T-helper 2 cell treated with Interferon-gamma antibody and Interleukin-4, amounts not matched to agents 100 ng/mL and 5 ng/mL, for 36 hours (primary cell): ENCODE results near the gene RAD51B. TPM values are rescaled to one million over a fixed set of nuclear protein-coding genes. Genes with fewer than 3 reads are reported as not detected.

Experiments used
- intact Hi-C: fragments of 100-400 bp; cut with micrococcal nuclease; formaldehyde crosslinking; loops from one replicate; pipeline ENCODE4 v1.15.1; 2023
- total RNA-seq: library from RNA; stranded (reverse); gene quantifications from 2 replicates; pipeline ENCODE4 v1.2.3, GENCODE V29; 2022

RAD51B gene
- total RNA-seq, 1 donor from 2014 or later, result 31.7 TPM

DNA sequence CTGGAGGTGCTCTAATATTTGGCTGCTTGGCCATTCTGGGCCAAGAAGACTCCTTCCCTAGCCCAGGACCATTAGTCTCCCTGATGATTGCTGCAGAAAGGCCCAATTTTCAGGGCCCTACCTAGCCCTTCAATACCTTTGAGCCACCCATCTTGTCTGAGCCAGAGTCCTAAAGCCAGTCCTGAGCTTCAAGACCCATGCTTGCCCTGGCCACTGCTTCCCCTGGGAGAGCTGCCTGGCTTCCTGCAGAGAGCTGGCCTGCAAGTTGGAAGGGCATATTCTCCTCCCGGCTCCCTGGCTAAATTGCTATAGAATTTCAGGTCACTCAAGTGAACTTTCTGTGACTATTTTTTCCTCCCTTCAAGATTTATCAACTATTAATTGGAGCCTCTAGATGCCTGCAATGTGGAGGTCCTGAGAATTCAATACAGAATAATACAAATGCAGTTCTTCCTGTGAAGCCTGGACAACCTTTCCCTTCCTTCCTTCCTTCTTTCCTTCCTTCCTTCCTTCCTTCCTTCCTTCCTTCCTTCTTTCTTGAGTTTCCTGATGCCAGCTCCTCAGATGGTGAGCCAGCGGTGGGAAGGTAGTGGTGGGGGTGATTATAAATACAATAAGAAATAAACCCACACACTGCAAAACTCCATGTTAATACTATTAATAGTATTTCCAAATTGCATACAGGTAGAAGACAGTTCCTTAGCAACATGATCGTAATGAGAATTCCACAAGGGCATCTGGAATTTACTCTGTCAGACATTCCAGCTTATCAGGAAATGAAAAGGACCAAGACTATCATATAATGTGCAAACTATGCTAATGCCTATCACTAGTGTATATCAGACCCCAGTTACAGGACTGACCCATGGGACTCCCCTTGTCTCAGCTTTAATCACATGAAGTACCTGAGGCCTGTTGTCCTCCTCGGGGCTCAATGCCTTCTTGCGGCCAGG is 865.2 kb downstream of the RAD51B start:
- intact Hi-C loops, result loop anchor here (2.0 kb wide), 2 partner anchors 96 to 104 kb away; no protein-coding TSS in a partner anchor

DNA sequence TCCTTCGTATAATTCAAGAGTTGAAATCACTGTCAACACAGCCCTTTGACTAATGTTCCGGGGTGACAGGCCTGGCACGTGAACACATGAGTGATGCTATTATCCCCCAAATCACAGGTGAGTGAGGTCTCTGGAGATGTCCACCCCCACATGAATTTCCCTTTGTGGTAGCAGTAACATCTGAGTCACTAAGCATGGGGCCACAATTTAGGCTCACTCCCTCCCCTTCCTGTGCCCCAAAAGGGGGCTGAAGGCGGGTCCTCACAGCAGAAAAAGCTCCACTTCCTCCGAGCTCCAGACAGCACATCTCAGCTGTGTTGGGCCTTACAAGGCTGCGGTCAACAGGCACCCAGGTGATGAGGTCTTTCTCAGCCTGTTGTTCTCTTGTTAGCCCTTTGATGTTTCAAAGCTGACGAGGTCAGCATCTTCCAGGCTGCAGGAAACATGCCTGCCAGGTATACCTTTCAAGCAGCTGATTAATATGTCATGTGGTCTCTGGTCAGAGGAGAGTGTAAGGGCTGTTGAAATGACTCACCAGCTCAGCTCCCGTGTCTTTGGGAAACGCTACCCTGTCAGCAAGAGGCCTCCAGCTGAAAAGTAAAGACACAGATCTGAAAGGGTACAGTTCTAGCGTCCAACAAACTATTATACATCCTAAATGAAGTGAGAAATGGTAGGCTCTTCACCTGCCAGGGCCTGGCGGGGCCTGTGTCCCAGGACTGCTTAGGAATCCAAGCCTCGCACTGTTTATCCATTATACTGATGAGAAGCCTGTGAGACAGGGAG is 866.0 kb downstream of the RAD51B start:
- intact Hi-C loops, result loop anchor here (2.0 kb wide), 2 partner anchors 95 to 103 kb away; no protein-coding TSS in a partner anchor

DNA sequence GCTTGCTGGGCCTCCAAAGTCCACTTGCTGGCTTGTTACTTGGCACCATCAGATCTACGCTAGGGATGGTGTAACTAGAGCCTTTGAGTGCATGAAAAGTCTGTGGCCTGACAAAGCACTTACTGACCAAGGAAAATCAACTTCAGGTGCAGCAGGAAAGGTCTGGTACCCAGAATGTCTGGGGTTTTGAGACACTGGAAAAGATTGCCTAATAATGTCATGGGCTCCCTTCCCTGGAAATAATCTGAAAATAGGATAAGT is 866.6 kb downstream of the RAD51B start:
- intact Hi-C loops, result no loop called here

DNA sequence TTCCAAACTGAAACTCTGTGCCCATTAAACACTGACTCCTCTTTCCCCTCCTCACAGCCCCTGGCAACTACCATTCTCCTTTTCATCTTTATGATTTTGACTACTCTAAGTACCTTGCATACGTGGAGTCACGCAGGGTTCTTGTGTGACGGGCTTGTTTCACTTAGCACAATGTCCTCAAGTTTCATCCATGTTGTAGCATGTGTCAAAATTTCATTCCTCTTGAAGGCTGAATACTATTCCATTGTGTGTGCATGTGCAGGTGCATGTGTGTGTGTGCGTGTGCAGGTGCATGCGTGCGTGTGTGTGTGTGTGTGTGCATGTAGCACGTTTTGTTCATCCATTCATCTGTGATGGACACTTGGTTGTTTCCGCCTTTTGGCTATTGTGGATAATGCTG is 867.1 kb downstream of the RAD51B start:
- intact Hi-C loops, result no loop called here

DNA sequence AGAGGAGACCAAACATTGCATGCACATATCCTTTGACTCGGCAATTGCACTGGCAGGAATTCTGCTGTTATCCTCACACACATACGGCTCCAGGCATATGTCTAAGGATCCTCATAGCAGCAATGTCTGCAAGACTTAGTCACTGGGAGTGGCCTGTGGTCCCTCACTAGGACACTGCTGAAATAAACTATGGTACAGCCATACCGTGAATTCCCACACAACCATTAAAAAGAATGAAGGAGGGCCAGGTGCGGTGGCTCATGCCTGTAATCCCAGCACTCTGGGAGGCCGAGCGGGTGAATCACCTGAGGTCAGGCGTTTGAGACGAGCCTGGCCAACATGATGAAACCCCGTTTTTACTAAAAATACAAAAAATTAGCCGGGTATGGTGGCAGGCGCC is 868.2 kb downstream of the RAD51B start:
- intact Hi-C loops, result no loop called here

DNA sequence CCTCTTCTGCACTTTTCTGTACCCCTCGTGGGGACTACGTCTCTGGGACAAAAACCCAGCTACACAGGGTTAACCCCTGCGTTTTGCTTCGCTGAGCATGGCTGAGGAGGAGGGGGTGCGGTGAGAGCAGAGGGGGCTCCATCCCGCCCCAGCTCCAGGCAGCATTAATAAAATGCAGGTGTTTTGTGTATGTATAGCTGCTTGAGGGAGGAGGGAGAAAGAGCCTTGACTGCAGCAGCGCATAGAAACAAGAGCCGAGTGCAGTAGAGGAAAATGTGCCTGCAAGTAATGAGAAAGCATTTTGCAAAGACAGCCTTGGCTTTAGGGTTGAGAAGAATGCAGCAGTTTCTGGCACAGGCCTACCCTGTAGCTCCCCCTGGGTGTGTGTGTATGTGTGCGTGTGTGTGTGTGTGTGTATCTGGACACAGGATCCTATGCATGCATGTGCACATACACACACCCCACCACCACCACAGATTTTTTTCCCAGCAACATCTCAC is 869.3 kb downstream of the RAD51B start:
- intact Hi-C loops, result no loop called here

DNA sequence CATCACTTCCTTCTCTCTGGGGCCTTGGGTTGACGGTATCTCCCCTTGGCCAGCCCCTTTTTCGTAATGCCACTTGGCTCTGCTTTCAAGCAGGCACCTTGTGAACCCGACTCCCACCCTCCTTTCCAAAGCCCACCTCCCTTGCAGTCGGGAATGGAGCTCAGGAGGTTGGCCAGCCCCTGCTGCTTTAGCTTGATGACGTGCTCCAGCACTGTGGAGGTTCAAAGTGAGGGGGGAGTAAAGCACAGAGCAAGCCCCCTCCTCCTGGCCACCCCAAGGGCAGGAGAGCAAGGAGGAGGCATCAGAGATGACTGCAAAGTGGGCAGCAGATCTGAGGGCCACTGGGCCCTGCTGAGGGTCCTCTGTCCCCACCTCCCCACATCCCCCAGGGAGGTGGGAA is 869.9 kb downstream of the RAD51B start:
- intact Hi-C loops, result no loop called here

DNA sequence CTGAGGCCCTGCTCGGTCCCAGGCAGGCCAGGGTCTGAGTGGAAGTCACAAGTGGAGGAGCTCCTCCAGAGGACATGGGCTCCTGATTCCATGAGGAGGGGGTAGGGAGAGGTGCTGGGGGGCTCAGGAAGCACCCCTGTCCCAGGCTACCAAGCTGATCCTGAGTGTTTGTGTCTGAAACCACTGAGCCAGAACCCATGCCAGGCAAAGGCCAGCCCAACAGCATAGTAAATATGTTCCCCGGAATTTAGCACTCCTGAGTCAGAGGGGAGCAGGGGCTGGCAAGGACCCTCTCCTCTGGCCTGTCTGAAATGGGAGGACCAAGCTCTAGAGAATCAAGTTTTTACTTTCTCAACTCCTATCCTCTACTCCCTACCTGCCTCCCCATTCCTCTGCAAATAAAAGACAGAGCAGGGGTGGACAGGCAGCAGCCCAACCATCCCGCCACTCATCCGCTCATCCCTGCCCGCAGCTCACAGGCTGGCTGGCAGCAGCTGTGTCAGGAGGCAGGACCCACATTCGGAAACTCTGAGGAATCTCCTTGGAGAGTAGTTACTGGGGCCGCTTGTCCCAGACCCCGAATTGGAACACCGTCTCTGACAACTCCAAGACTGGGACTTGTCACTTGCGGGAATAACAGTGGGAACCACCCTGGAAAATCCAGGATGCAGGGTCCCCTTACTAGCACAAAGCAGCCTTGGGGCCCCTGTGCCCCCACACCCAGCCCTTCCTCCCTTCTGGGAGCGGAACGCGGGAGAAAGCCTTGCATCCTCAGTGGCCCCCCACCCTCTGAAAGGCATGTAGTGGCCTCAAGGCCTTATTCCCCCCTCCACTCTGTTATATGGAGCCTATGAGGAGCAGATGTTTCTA is 870.7 kb downstream of the RAD51B start:
- intact Hi-C loops, result no loop called here

DNA sequence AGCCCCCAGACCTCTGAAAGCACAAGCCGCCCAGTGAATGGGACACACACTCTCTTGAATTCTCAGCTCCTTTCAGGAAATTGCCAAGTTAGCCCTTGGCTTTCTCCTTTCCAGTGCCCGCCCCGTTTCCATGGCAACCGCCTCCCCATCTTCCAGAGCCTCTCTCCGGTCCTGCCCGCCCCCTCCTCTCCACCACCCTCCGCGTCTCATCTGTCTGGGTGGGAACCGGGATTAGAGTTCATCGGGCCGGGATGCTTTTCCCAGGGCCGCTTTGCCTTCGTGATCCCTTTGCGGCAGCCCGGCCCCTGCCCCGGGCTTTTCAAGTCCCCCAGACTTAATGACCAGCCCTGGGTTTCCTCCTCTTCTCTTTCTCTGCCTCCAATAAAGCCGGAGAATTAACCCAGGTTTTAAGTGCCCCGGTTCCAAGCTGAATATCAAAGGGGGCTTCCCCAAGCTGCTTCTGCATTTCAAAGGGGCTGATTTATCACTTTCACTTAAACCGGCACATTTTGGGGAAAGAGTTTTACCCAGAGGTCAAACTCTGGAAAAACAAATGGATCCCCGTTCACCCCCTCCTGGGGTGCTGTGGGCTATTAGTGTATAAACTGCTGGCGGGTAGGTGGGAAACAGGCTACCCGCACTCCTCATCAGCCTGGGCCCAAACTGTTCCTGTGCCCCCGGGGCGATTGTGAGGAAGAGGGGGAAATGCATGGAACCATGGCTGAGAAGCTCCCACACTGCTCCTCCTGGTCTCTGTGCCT is 871.6 kb downstream of the RAD51B start:
- intact Hi-C loops, result no loop called here

DNA sequence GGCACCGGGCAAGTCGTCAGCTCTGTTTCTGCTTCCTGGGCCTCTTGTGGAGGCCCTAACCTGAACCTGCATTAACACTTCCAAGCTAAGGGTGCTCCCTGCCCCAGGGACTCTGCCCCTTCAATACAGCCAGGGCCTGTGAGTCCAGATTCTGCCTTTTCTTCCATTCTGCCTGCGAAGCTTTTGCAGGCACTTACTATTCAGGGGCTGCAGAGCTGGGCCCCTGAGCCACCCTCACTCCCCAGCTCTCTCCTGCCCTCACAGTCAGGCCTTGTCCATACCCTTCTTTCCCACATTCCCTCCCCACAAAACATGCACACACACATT is 872.2 kb downstream of the RAD51B start:
- intact Hi-C loops, result no loop called here

DNA sequence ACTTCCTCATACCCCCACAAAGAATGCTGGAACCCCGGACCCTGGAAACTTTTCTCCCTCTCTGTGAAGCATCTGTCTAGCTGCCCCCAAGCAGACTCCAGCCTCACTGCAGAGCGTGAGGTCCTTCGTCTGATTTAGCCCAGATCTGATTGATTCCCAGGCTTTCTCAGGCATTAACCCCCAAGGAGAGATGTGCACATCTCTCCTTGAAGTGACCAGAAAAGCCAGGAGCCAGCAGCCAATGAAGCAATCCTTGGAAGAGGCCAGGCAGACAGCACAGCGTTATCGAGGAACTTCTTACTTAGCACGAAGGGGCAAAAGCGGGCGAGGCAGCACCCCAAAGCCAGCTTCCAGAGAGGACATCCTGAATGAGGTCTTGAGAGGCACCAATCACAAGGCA is 872.6 kb downstream of the RAD51B start:
- intact Hi-C loops, result no loop called here

DNA sequence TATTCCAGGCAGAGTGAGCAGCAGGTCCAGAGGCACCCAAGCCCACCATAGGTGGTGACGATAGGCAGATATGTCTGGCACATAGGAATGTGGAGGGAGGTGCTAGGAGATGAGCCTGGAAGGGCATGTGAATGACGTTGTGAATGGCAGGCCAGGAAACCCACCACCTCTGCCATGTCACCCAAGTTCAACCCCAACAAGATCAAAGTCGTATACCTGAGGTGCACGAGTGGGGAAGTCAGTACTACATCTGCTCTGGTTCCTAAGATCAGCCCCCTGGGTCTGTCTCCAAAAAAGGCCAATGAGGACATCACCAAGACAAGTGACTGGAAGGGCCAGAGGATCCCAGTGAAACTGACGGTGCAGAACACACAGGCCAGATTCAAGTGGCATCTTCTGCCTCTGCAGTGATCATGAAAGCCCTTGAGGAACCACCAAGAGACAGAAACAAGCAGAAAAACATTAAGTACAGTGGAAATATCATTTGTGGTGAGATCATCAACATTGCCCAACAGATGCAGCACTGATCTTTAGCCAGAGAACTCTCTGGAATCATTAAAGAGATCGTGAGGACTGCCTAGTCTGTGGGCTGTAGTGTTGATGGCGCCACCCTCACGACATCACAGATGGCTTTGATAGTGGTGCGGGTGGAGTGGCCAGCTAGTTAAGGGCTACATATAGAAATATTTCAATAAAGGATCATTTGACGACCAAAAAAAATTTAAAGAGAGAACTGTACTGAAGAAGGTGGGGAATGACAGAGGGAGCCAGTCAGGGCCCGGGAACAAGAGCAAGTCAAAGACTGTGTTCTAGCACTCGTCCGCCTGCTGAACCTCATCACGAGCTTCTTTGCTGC is 873.6 kb downstream of the RAD51B start:
- intact Hi-C loops, result no loop called here

DNA sequence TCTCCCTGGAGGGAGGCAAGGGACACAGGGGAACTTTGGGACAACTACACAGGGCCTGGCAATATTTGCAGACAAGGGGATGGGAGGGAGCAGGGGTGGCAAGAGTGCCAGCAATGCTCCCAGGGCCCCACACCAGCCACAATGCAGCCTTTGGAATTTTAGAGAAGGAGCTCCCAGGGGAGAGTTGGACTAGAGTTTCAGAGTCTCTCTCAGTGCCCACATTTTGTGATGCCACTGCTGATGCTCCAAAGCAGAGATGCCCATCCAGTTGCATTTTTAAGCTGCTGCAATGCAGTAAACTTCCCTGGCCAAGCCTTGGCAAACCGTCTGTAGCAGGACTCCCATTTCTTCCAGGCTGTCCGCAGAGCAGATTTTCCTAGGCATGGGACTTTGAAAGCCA is 874.3 kb downstream of the RAD51B start:
- intact Hi-C loops, result no loop called here

DNA sequence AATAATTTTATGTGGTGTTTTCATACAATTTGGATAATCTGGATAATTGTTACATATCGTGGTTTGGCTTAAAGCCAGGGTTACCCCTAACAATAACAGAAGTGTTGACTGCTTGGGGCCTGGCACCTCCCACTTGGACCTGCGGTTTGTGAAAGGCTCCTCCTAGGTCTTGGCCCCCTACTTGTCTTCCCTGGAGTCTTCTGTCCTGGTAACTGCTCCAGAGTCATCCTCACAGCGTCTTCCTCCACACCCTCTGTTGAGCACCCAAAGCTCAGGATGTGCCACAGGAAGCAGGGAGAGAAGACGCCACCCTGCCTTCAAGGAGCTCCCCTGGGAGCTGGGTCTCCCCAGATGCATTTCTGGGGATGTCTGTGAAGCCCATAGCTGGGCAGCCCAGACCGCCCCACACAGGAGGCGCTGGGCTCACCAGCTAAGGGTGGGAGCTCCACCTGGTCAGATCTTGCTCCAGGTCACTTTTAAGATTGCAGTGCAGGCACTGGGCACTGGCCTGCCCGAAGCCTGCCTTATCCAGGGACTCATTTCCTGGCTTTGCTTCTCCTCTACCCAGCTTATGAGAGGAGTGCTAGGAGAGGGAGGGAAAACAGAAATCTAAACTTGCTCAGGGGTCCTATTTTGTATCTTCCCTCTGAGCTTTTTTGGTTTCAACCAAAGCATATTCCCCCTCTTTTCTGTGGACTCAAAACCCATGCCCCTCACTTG is 875.1 kb downstream of the RAD51B start:
- intact Hi-C loops, result no loop called here

DNA sequence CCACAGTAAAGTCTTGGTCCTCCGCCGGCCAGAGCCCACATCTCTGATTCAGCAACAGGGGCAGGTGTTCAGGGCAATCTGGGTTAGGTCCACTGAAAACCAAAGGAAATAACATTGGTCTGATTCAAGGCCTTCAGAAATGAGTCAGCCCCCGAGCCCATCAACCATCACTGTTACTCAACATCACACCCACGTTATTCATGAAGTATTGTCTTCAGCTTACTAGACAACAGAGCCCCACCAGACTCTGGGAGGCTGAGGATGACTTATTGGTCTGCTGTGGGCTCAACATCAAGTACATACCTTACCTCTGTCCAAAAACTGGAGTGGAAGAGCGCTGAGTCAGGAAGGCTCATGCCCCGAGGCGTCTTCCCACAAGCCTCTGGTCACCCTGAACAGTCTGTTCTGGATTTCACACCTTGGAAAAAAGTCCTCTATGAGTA is 875.8 kb downstream of the RAD51B start:
- intact Hi-C loops, result no loop called here

DNA sequence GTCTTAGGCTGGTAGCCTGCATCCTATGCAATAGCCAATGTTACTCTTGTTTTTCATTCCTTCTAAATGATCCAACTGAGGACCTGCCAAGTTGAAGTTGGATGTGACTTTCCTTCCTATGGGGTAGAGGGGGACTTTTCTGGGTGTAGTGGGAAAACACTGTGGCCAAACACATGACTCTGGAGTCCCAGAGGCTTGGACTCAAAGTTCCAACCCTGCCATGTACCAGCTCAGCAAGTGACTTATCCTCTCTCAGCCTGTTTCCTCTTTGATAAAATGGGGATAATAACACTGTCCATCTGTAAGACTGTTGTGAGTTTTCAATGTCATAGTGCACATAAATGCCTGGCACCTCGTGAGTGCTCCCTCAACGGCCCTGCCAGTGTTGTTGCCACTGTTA is 876.3 kb downstream of the RAD51B start:
- intact Hi-C loops, result no loop called here

DNA sequence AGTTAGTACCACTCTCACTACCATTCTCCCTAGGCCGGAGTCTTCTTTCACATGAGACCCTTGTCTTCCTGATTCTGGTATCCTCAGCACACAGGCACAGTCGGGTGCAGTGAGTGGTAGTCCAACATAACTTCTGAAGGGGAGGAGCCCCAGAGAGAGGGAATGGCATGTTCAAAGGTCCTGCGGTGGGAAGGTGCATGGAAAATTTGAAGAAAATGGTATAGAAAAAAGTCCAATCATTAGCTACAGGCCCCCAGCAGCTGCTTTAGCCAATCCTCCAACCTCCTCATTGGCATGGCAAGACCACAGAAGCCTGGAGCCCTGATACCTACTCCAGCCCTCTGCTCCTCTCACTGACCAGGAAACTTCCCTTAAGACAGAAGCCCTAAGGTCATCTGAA is 876.7 kb downstream of the RAD51B start:
- intact Hi-C loops, result no loop called here

DNA sequence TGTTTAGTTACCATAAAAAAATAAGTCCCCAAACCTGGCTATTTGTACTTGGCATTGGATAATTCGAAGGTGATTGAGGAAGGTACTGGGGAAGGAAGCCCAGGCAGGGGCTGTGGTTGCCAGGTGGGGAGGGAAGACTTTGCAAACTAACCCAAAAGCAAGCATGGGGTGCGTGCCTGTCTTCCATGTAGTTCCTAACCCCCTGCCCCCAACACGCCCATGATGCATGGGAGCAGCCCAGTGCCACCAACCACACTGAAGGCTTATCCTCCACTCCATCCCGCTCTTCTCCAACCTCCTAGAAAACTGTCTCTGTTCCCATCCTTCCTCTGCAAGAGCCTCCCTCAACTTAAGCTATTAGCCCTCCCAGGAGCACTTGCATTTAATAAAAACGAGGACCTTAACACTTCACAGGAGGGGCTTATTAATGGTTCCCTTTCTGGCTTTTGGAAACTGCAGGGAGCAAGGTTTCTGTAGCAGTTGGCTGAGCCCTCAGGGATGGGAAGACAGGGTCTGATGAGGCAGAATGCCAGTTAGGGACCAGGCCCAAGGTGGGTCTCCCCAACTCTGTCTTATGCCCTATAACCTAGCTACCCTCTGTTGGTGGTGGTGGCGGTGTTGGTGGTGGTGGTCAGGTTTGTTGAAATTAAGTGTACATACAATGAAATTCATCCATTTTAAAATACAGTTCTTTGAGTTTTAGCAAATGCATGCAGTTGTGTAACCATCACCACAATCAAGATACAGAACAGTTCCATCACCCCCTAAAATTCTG is 877.3 kb downstream of the RAD51B start:
- intact Hi-C loops, result loop anchor here (1.0 kb wide), 1 partner anchor 30 kb away; no protein-coding TSS in a partner anchor
